HEK293 (cell line): ENCODE data around the gene AEN.

ENCODE experiments used
- PRDM1 ChIP-seq: fragments of 450-650 bp; formaldehyde crosslinking; IDR thresholded peaks from 2 replicates; pipeline ENCODE4; 2016; ENCODE audit warnings: missing biosample characterization, missing genetic modification characterization
- ZNF169 ChIP-seq: fragments of 450-650 bp; formaldehyde crosslinking; IDR thresholded peaks from 2 replicates; pipeline ENCODE4 v1.5.1; 2016; ENCODE audit warnings: missing biosample characterization, missing genetic modification characterization
- ZNF211 ChIP-seq: fragments of 450-650 bp; formaldehyde crosslinking; IDR thresholded peaks from 2 replicates; pipeline ENCODE4 v1.5.1; 2016; ENCODE audit warnings: low read depth, missing biosample characterization, missing genetic modification characterization
- ZNF302 ChIP-seq: fragments of 450-650 bp; formaldehyde crosslinking; IDR thresholded peaks from 2 replicates; pipeline ENCODE4 v1.5.1; 2016; ENCODE audit warnings: missing biosample characterization, missing genetic modification characterization, low read depth
- TF ChIP-seq, protein P1 (sequence below): fragments of 450-650 bp; formaldehyde crosslinking; IDR thresholded peaks from 2 replicates; pipeline ENCODE4 v1.5.1; 2016; ENCODE audit warnings: missing biosample characterization, missing genetic modification characterization

GRCh38 chr15:88623632-88624031, 2.5 kb downstream of the AEN start:
- TF ChIP-seq PRDM1 (tag by site-specific recombination): no peak
- TF ChIP-seq, protein P1, sequence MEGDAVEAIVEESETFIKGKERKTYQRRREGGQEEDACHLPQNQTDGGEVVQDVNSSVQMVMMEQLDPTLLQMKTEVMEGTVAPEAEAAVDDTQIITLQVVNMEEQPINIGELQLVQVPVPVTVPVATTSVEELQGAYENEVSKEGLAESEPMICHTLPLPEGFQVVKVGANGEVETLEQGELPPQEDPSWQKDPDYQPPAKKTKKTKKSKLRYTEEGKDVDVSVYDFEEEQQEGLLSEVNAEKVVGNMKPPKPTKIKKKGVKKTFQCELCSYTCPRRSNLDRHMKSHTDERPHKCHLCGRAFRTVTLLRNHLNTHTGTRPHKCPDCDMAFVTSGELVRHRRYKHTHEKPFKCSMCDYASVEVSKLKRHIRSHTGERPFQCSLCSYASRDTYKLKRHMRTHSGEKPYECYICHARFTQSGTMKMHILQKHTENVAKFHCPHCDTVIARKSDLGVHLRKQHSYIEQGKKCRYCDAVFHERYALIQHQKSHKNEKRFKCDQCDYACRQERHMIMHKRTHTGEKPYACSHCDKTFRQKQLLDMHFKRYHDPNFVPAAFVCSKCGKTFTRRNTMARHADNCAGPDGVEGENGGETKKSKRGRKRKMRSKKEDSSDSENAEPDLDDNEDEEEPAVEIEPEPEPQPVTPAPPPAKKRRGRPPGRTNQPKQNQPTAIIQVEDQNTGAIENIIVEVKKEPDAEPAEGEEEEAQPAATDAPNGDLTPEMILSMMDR (tag by site-specific recombination): no peak
- no peak for TF ChIP-seq ZNF169 (tag by site-specific recombination)
- TF ChIP-seq ZNF211: no peak
- TF ChIP-seq ZNF302: no peak
